Activated CD8-positive, alpha-beta memory T cell treated with anti-CD3 and anti-CD28 coated beads, Interleukin-2, amount 50 U/mL, for 4 hours (primary cell): Measurements from ENCODE around the gene CASP10.
"Not testable (repeated sequence)": the region's sequence is repeated elsewhere in the genome, so short reads cannot be mapped to it uniquely, and the experiment has no call there.

Source experiments
- DNase-seq: peaks from one replicate; pipeline ENCODE4 v3.0.0-alpha.2; 2020

The CASP10 gene

GRCh38 chr2:201182650-201183364, at the start of gene CASP10:
CASP10 (plus strand) TSS chr2:201183141; CDS start chr2:201185778, 2,637 bp downstream.
- DNase-seq, result no peak

GRCh38 chr2:201135386-201135785, 47.6 kb upstream of the CASP10 start:
- no peak for DNase-seq

- DNase-seq, result no peak
Measured at GRCh38 chr2:201136889-201137321, 46.0 kb upstream of the CASP10 start.

- DNase-seq, result no peak
Measured at GRCh38 chr2:201137505-201138400, 45.2 kb upstream of the CASP10 start.

- DNase-seq, result no peak
Measured at GRCh38 chr2:201138401-201138970, 44.5 kb upstream of the CASP10 start.

- DNase-seq, result not testable (repeated sequence)
Measured at GRCh38 chr2:201138986-201139781, 43.8 kb upstream of the CASP10 start.

GRCh38 chr2:201139836-201140604, 42.9 kb upstream of the CASP10 start:
- DNase-seq, result no peak

- no peak for DNase-seq
Measured at GRCh38 chr2:201144101-201145051, 38.6 kb upstream of the CASP10 start.

GRCh38 chr2:201148434-201148990, 34.4 kb upstream of the CASP10 start:
- no peak for DNase-seq

GRCh38 chr2:201149064-201149820, 33.7 kb upstream of the CASP10 start:
- no peak for DNase-seq

GRCh38 chr2:201149821-201150165, 33.1 kb upstream of the CASP10 start:
- not testable (repeated sequence) for DNase-seq

GRCh38 chr2:201150454-201151020, 32.4 kb upstream of the CASP10 start:
- DNase-seq, result no peak

GRCh38 chr2:201151127-201151981, 31.6 kb upstream of the CASP10 start:
- DNase-seq, result no peak

- DNase-seq, result no peak
Measured at GRCh38 chr2:201152517-201152916, 30.4 kb upstream of the CASP10 start.

GRCh38 chr2:201152999-201153815, 29.7 kb upstream of the CASP10 start:
- no peak for DNase-seq

- DNase-seq, result no peak
Measured at GRCh38 chr2:201154615-201155399, 28.1 kb upstream of the CASP10 start.

- no peak for DNase-seq
Measured at GRCh38 chr2:201156036-201156435, 26.9 kb upstream of the CASP10 start.
